Stromal cell of bone marrow (primary cell): Measurements from ENCODE around the gene LIF.

Experiments used
- DNase-seq: peaks from one replicate; pipeline ENCODE4 v3.0.0-alpha.2; 2012; ENCODE audit warnings: low read depth

The LIF gene

DNA sequence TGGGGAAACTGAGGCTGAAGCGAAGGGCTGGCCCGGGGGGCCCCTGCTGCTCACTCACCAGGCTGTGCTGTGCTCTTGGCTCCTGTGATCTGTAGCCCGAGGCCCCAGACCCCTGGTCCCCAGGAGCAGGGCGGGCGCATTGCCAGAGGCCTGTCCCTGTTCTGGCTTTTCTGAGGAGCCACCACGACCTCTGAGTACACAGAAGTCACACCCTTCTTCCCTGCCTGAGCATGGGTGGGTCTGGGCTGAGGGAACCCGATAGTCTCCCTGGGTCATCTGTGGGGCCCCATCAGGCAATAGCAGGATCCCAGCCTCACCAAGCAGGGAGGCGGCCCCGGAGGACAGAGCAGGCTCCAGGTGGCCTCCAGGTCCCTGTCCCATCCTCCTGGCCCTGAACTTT is 37.6 kb upstream of the LIF start:
- no peak for DNase-seq

- DNase-seq, result no peak
Observed at GRCh38 chr22:30283342-30283741, 36.8 kb upstream of the LIF start.

- DNase-seq, result no peak
Observed at GRCh38 chr22:30282616-30283046, 36.1 kb upstream of the LIF start.

- no peak for DNase-seq
Observed at GRCh38 chr22:30280505-30280904, 33.9 kb upstream of the LIF start.

DNA sequence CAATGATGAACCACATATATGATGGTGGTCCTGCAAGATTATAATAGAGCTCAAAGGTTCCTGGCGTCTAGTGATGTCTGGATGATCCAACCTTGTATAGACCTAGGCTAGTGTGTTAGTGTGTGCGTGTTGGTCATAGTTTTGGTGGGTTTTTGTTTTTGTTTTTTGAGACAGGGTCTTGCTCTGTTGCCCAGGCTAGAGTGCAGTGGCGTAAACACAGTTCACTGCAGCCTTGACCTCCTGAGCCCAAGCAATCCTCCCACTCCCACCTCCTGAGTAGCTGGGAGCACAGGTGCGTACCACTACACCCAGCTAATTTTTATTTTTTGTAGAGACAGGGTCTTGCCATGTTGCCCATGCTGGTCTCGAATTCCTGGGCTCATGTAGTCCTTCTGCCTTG is 33.4 kb upstream of the LIF start:
- no peak for DNase-seq

GRCh38 chr22:30279046-30279788 is 32.7 kb upstream of the LIF start:
- no peak for DNase-seq

DNA sequence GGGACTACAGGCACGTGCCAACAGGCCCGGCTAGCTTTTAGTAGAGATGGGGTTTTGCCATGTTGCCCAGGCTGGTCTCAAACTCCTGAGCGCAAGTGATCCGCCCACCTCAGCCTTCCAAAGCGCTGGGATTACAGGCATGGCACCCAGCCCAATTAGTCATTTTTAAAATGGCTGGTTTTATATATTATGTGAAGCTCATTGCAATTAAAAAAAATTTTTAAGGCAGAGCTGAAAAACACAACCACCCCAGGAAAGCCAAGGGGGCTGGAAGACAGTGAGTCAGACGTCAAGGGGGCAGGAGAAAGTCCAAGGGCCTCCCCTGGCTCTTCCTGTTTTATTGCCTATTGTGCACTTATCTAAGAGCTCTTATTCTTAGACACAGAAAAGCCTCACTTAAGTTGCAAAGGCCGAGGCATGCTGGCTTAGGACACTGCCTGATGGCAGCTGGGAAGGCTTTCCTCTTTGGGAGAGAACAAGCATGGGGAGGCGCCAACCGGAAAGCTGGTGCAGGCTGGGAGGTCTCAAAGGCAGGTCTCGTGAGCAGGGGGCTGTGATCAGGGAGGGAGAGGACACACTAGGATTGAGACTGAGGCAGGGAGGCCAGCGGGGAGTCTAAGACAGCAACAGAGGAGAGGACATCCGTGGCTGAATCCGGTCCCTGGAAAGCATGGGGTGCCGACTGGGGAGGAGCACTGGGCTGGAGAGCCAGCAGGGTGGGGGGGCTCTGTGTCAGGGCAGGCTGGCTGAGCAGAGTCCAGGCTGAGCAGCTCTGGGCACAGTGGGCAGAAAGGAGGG is 31.2 kb upstream of the LIF start:
- DNase-seq, result peak; percentile 73

DNA sequence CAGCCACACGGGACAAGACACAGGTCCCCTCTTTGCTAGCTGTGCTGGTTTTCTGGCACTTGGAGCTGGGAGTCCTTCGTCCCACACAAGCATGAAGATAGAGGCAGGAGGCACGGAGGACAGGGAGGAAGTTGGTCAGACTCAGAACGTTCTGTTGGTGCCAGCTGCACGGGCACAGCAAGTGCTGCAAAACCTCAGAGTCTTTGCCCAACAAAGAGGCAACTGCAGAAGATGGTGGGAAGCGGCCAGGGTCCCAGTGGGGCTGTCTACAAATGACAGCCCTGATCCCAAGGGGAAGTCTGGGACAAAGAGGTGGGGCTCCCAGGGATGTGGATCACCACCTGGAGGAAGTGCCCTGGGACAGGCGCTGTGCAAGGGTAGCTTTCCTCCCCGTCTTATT is 29.5 kb upstream of the LIF start:
- no peak for DNase-seq

- no peak for DNase-seq
Observed at GRCh38 chr22:30275625-30276024, 29.1 kb upstream of the LIF start.

DNA sequence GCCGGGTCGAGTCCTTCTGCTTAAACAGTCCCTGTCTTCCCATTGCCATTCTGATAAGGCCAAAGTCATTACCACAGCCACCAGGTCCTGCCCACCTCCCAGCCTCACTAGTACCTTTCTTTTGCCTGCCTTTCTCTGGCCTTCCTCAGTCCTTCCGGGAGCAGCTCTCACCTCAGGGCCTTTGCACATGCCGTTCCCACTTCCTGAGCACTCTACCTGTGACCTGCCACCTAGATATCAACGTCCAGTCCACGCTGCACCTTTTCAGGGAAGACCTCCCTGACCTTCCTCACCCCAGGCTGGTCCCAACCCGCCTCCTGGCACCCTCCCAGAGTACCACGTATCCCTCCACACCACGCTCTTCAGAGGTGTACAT is 27.9 kb upstream of the LIF start:
- DNase-seq, result no peak

DNA sequence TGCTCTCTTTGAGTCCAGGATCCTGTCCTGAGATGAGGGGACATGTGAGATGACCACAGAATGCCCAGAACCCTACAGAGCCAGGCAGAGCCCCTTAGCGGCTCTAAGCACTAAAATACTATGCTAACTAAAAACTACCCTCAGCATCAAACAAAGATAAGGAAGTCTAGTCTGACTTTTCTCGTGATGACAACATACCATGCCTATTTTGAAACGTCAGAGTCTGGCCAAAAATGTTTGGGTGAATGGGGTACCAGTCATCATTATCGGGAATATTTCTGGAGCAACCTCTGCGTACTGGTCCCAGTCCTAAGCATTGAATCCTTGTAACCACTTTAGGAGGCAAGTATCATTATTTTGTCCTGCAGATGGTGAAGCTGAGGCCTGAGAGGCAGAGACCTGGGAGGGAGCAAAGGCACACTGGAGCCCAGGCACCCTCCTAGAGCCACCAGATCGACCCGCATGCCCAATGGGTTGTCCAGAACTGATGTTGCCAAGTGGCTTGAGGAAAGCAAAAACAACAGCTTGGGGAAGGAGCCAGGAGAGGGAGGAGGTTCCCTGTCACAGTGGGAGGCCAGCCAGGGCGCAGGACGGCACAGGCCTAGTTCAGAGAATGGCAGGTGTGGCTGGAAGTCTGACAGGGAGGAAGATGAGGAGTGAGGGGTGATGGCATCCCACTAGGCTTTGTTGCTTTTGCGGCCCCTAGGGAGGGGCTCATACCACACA is 27.3 kb upstream of the LIF start:
- DNase-seq, result no peak

GRCh38 chr22:30272781-30273601 is 26.4 kb upstream of the LIF start:
- no peak for DNase-seq

- DNase-seq, result peak; percentile 80
Observed at GRCh38 chr22:30270832-30271231, 24.3 kb upstream of the LIF start.

GRCh38 chr22:30268331-30268730 is 21.8 kb upstream of the LIF start:
- DNase-seq, result no peak

DNA sequence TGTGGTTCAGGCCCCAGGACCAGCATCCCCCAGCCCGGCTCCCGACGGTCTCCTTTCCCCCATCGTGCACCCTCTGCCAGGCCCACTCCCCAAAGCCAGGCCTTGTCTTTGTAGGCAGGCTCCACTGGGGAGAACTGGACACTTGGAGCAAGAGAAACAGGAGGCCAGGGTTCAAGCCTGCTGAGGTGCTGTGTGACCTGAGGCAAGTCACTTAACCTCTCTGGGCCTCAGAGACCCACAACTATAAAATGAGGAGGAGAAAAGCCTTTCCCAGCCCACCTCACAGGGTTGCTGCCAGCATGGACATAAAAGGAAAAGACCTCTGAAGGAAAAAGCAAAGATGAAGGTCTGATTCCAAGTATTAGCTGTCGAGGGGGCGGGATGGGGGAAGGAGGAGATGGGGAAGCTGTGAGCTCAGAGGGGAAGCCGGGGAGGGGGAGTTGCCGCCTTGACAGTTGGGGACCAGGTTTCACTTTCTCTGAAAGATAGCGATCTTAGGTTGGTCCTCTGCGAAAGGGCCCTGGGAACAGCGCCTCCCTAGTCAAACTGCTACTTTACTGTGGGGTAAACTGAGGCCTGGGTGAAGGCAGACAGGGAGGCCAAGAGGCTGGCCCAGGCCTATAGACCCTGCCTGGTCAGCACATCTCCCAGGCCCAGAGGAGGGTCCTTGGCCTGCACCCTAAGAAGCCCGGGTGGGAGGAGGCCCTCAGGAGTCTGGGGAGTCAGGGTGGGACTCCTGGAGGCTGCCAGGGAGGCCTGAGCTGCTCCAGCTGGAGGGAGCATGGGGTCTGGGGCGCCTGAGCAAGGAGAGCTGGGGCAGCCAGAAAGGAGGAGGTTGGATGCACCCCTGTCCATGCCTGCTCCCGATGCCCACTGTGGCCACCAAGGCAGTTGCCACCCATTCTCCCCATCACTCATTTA is 21.1 kb upstream of the LIF start:
- no peak for DNase-seq

GRCh38 chr22:30266445-30267381 is 20.2 kb upstream of the LIF start, which contains the start of gene OSM:
Gene OSM, minus strand, starts transcription at chr22:30266851. Its CDS starts 52 bp downstream, at chr22:30266799.
- no peak for DNase-seq

DNA sequence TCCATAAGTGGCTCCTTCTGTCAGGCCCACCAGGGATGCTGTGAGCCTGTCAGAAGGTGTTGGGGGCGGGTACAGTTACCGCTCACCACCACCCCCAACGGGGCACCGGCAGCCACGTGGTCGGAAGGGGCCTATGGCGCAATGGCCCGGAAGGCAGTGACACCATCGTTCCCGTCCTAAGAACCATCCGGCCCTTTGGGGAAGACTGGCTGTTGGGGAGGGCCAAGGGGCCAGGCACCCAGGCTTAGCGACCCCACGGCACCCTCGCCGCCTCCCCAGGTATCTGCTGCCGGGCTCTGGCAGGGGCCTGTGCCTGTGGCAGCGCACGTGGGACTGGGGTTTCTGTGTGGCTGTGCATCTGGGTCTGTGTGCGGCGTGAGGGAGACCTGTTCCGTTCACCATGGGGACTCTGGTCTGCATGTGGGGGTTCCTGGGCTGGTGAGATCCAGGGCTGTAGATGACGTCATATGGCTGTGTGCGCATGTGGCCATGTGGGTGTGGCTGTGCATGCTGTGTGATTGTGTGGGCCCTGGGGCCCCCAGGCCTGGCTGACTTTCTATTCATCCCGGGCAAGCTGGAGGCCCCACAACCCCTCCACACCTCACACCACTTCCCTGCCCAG is 19.4 kb upstream of the LIF start:
- no peak for DNase-seq

GRCh38 chr22:30265131-30265720 is 18.7 kb upstream of the LIF start:
- no peak for DNase-seq

GRCh38 chr22:30263883-30264282 is 17.3 kb upstream of the LIF start:
- no peak for DNase-seq
